ENCODE results near the gene PDPK1.

The PDPK1 gene

DNA sequence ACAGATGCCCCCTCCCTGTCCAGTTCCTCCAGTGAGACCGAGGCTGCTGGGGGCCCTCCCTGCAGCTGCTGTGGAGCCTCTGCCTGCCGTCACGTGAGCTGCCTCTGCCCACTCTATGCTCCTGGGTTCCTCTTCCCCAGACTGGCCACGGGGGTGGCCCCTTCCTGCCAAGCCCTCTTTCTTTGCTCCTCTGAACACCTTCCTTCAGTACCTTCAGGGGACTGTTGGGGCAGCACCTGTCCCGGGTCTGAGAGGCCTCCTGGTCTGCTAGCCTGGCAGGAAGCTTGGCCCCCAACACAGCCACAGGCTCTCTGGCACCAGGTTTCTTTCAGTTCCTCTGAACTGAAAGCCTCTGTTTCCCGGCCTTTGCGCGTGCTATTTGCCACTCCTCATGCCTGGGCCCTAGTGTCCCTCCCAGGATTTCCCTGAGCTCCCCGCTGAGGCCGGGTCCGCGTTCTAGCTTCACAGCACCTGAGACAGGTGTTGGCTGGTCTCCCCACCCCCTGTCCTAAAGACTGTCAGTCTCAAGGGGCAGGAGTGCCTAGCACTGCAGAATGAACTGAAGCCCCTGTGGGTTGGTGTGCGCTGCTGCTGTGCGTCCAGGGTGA lies 30.7 kb upstream of the PDPK1 start:
- DNase-seq (ENCODE audit: low read depth): no peak

DNA sequence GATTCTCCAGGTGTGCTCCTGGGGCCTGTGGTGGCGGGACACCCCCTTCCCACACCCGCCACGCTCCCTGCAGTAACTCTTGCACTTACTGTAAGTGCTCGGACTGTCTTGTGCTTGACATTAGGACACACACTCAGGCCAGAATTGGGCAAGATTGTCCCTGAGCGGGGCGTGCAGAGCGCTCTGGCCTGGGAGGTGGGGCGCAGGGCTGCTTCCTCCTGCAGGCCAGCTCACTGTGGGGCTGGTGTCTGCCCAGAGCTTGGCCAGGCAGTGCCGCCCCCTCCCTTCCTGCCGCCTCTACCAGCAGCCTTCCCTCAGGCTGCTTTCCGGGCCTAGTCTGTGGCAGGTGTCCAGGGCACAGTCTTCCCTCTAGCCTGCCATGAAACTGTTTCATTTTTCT lies 30.2 kb upstream of the PDPK1 start:
- no peak for DNase-seq (ENCODE audit: low read depth)

DNA sequence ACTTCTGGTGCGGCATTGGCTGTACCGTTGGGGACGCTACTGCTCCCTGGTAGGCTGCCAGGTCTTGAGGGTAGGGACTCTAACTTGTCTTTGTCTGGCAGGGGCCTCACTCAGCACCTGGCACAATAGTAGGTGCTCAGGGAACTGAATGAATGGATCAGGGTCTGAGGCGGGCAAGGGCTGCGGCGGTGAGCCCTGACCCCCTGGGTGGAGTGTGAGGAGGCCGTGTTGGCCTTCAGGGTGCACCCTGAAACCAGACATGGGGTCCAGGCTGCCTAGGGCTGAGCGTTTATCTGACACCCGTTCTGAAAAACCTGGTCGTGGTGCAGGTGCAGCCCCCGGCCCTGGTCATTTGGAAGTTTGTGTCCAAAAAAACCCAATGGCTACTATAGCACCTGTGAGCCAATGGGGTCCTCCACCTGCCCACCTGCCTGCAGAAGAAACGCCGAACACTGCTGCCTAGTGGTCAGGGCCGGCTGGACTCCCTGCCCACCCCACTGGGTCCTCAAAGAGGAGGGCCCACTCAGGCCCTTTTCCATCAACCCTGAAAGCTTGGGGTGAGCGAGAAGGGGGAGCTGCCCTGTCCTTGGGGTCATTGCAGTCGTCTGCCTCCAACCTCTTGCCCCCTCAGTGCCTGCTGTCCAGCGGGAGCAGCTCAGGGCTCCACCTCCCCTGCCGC lies 29.0 kb upstream of the PDPK1 start:
- no peak for DNase-seq (ENCODE audit: low read depth)

DNA sequence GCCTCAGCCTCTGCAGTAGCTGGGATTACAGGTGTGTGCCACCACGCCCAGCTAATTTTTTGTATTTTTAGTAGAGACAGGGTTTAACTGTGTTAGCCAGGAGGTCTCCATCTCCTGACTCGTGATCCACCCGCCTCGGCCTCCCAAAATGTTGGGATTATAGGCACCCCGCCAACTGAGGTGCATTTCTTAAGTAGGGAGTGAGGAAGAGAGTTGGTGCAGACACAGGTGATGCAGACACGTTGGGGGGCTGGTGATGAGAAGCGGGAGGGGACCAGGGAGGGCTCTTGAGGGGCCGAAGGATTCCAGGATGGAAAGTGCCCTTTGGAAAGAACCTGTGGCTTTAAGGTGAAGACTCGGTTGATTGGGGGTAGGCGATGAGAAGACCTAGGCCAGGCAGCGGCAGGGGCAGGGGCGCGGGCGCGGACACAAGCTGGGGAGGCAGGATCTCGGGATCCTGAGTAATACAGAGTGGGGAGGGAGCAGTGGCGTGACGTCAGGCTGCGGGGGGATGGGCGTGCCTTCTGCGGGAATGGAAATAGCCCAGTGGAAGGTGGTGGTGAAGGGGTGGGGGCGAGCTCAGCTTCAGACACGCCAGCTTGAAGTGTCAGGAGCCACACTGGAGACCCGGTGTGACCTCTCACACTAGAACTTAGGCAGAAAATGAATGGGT lies 26.6 kb upstream of the PDPK1 start:
- no peak for DNase-seq (ENCODE audit: low read depth)

DNA sequence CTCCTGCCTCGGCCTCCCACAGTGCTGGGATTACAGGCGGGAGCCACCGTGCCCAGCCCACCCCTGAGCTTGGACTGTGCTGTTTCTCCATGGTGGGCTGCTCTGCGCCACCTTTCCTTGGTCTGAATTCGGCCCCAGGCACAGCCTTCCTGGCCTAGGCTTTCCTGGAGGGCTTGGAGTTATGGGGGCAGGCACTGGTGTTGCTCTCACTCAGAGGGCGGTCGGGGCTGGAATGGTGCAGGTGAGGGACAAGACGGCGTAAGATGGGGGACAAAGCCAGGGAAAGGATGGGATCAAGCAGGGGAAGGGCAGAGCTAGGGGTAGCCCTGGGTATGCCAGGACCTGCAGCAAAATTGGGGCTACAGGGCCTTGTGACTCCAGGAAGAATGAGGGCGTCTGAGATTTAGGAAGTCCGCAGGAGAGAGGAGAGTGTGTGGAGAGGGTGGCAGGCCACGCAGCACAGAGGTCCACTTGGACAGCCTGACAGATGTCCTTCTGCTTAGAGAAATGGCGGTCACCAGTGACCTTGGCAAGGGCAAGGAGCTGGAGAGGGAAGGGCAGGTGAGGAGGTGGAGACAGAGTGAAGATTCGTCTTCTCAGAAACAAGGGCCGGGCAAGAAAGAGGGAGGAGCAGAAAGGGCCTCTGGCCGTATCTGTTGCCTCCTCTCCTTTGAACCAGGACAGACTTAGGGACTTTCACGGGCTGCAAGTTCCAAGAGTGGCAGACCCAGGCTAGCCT lies 25.7 kb upstream of the PDPK1 start:
- no peak for DNase-seq (ENCODE audit: low read depth)

DNA sequence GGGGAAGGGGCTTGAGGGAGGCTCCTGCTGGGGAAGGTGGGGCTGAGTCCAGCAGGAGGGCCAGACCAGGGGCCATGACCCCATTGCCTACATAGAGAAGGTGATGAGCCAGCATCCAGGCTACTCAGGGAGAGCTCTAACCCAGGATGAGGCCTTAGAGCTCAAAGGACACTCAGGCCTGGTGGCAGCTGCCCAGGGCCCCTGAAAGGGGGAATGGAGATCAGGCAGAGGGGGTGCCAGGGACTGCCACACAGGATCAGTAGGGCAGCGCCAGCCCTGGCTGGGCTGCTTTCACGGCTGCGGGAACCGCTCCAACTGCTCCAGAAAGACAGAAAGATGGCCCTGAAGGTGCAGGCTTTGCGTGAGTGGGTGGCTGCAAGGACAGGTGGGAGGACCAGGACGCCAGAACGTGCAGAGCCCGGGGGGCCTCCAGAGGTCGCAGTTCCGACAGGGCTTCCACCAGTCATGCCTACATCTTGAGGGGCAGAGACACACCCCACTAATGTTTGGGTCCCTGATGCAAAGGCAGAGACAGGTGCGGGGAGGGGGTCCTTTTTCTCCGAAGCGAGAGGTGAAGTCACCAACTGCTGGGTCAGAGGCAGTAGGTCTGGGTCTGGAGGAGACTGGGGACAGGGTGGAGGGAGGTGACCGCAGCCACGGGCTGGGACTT lies 25.0 kb upstream of the PDPK1 start:
- DNase-seq (ENCODE audit: low read depth): no peak

DNA sequence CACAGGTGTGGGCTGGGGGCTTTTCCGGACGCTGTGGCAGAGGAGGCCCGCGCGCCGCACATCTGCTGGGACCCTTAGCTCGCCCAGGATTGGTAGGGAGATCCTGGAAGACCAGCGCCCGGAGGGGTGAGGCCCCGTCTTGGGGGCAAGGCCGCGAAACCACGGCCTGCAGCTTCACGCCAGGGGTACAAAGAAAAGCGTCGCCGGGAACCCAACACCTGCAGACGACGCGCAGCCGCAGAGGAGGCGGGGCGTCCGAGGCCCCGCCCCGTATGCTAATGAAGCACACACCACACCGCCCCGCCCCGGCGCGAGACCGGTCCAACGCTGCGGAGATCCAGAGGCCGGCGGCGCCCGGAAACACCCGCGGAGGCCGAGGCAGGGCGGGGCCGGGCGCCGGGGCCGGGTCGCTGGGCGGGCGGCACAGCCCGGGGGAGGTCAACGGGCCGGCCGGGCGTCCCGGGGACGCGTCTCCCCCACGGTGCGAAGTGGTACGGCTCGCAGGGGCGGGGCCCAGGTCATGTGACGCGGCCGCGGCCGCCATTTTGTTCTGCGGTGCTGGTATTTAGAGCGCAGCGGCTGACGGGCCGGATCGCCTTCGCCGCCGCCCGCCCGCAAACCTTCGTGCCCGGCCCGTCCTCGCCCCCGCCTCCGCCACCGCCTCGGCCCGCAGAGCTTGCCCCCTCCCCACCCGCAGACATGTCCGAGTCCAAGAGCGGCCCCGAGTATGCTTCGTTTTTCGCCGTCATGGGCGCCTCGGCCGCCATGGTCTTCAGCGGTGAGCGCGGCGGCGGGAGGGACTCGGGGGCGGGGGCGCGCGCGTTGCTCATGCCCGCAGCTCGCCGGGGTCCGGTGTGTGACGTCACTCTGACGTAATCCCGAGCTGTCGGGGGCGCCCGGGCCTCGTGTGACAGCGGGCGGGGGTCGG lies 24.2 kb upstream of the PDPK1 start, which contains the start of gene ATP6V0C:
Gene ATP6V0C, plus strand, starts transcription at position 548 of the 928 bp plus-strand sequence. Its CDS starts 152 bp downstream, at position 700.
- DNase-seq (ENCODE audit: low read depth): peak; percentile 86

DNA sequence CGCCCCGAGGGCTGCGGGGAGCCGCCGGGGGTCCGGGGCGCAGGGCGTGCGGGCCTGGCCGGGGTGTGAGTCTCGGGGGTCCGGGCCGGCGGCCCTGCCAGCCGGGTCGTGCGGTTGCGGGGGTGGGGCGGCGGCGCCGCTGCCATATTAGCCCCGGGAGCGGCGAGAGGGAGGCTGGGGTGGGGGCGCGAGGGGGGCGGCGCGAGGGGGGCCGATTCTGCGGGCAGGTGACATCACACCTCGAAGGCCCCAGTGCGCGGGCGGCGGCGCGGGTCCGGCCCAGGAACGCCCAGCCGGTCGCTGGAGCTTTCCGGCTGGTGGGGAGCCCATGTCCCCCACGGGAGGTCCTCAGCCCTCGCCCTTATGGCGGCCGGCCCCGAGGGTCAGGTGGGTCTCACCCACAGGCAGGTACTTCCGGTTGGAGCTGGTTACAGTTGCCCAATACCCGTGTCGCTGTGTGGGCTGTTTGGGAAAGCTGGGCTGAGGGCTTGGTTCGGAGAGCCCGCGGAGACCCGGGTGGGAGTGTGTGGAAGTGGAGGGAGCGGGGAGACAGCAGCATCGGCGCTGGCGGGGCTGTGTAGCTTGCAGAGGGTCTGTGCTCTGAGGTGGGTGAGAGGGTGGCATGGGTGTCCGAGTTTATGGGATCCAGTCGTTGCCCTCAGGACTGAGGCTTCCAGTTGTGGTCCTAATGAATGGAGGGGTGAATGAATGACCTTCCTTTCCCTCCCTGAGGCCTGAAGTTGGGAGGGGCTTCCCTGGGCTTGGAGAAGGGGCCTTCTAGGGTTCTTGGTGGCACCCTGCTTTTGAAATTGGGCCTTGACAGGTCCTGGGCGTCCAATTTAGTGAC lies 23.3 kb upstream of the PDPK1 start:
- DNase-seq (ENCODE audit: low read depth): peak; percentile 28

DNA sequence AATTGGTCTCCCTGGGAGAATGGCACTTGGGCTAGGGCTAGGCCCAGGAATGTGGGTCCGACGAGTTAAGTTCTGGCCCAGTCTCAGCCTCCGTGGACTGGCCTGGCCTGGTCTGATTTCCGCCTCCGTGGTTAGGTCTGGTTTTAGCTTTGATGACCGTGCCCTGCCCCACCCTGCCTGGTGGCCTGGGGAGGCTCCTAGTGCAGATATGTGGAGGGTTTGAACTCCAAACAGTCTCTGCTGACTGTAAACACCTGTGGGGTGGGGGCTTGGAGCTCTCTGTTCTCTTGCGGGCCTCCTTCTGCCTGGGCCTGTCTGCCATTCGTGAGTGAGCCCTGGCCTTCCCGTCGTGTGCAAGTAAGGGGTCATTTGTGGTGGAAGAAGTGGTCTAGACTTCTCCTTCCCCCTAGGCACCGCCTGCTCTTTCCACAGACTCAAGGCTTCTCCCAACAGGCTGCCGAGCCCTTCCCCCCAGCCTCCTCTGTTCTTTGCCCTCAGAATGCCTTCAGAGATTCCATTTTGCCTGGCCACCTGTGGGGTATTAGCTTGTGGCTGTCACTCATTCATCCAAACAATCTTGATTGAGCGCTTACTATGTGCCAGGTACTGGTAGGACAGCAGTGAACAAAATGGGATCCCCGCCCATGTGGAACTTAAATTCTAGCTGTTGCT lies 22.5 kb upstream of the PDPK1 start:
- DNase-seq (ENCODE audit: low read depth): no peak

DNA sequence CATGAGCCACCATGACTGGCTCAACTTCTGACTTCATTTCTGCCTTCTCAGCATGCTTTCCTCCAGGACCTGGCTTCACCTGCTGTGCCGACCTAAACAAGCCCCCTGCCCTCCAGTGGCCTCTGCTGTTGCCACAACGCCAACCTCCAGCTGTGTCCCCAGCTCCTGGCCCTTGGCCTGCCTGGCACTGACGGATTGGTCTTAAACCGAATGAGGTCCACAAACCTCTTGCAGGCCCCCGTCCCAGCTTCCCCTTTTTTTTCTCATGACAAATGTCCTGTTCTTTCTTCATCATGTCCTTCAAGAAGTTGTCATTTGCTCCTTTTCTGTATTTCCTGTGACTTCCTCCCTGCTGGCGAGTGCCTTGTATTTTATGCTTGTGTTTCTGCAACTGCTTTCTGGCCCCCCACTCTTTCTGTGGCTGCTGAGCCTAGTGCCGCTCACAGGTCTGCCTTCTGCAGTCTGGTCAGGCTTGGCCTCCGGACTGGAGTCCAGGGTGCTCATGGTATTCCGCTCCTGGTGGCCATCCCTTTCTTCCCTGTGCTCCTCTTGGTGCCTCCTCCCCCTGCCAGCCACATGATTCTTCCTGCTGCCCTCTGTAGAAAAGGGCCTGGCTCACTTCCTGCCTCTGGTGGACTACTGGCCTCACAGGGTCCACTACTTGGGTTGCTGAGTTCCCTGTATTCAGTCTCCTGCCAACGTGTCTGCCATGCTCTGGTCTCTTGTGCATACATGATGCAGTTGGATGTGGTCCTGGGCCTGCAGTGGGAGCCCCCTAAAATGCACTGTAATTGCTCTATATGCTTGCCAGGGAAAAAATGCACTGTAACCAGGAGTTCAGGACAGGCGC lies 21.2 kb upstream of the PDPK1 start:
- no peak for DNase-seq (ENCODE audit: low read depth)

DNA sequence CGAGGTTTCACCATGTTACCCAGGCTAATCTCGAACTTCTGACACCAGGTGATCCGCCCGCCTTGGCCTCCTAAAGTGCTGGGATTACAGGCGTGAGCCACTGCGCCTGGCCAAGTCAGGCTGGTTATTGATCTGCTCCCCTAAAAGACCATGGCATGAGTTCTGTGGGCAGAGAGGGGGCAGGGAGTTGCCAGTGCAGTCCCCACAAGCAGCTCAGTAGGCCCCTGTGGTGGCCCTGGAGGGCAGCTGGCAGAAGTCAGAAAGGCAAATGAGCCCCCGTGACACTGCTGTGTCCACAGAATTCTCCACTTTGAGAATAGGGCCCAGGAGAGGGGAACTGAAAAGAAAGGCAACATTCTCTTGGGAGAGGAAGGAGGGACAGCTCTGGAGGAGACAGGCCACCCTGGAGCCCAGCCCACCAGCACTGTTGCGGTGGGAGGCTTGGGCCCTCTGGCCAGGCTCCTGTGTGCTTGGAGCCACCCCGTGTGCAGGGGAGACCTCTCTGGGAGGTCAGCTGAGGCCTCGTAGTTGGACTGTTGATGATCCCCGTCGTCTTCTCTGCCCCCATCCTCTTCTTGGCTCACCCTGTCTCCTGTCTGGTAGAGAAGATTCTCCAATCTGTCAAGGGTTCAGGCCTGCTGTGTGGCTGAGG lies 19.7 kb upstream of the PDPK1 start:
- DNase-seq (ENCODE audit: low read depth): no peak

DNA sequence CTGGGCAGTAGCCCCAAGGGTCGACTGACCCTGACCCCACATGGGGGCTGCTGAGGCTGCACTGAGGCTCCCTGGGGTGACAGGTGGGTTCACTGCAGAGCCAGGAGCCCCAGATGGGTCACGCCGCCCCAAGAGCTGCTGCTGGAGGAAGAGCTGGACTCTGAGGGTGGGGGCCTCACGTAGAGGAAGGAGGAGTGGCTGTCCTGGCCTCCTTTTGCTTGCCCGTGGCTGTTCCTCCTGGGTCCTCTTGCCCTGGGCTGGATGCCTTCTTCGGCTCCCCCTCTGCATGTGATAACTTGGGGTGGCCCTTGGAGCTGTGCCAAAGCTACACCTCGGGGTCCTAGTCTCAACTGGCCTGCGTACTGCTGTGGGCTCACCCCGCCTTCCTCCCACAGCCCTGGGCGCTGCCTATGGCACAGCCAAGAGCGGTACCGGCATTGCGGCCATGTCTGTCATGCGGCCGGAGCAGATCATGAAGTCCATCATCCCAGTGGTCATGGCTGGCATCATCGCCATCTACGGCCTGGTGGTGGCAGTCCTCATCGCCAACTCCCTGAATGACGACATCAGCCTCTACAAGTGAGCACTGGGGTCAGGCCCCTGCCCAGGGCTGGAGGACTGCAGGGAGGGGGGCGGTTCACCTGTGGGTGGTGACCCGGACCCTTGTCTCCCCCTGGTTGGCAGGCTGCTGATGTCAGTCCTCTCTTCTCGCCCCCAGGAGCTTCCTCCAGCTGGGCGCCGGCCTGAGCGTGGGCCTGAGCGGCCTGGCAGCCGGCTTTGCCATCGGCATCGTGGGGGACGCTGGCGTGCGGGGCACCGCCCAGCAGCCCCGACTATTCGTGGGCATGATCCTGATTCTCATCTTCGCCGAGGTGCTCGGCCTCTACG lies 18.8 kb upstream of the PDPK1 start:
- DNase-seq (ENCODE audit: low read depth): no peak

DNA sequence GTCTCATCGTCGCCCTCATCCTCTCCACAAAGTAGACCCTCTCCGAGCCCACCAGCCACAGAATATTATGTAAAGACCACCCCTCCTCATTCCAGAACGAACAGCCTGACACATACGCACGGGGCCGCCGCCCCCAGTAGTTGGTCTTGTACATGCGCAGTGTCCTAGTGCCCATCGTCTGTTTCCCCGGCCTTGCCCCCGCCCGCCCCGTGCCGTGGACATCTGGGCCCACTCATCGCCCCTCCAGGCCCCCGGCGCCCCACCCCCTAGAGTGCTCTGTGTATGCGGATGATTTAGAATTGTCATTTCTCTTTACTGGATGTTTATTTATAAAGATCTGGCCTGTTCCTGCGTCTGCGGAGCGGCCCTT lies 18.1 kb upstream of the PDPK1 start:
- no peak for DNase-seq (ENCODE audit: low read depth)

DNA sequence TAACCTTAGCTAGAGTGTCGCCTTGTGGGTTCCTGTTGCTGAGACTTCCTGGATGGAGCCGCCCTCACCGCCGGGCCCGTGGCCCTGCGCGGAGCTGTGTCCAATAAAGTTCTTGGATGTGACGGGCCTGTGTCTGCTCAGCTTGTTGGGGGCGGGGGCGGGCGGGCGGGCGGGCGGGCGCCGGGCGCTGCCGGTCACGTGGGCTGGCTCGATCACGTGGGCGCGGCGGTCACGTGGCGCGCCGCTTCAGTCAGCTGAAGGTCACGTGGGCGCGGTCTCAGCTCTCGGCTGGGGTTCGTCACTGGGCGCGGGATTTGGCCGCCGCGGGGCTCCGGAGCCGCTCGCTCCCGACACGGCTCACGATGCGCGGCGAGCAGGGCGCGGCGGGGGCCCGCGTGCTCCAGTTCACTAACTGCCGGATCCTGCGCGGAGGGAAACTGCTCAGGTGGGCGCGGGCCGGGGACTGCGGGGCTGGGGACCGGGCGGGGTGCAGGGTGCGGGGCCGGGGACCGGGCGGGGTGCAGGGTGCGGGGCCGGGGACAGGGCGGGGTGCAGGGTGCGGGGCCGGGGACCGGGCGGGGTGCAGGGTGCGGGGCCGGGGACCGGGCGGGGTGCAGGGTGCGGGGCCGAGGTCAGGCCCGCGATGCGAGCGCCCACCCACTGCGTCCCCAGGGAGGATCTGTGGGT lies 17.6 kb upstream of the PDPK1 start, which contains the start of gene AMDHD2:
Gene AMDHD2, plus strand, starts transcription at position 275 of the 687 bp plus-strand sequence. Its CDS starts 88 bp downstream, at position 363.
- DNase-seq (ENCODE audit: low read depth): peak; percentile 82

DNA sequence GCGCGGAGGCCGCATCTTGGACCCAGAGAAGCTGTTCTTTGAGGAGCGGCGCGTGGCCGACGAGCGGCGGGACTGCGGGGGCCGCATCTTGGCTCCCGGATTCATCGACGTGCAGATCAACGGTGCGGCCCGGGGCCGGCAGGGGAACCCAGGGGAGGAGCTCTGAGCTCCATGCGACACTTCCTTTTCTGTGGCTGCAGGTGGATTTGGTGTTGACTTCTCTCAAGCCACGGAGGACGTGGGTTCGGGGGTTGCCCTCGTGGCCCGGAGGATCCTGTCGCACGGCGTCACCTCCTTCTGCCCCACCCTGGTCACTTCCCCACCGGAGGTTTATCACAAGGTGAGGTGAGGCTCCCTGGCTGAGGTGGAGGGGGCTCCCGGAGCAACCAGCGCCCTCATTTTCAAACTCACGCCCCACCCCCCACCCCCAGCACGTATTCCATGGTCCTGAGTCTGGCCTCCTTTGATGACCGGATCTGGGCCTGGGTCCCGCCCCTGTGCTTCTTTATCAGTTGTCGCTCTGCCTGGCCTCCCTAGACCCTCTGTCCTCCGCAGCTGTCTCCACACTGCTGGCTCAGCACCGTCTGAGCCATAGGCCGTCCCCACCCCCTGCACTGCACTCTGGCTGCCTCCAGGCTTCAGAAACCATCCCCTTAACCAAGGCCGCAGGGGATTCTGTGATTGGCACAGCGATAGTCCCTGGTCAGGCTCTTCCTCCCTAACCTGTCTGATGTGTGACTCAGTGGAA lies 16.9 kb upstream of the PDPK1 start:
- peak; percentile 33 for DNase-seq (ENCODE audit: low read depth)
